Stimulated activated CD8-positive, alpha-beta memory T cell treated with anti-CD3 and anti-CD28 coated beads, Interleukin-12 subunit alpha, Interleukin-12 subunit beta, amount 100 ng/mL, for 24 hours (primary cell): ENCODE measurements around the gene AAMP.

Experiments
- DNase-seq: peaks from one replicate; pipeline ENCODE4 v3.0.0-alpha.2; 2020; ENCODE audit errors: extremely low read depth

AAMP gene

DNA sequence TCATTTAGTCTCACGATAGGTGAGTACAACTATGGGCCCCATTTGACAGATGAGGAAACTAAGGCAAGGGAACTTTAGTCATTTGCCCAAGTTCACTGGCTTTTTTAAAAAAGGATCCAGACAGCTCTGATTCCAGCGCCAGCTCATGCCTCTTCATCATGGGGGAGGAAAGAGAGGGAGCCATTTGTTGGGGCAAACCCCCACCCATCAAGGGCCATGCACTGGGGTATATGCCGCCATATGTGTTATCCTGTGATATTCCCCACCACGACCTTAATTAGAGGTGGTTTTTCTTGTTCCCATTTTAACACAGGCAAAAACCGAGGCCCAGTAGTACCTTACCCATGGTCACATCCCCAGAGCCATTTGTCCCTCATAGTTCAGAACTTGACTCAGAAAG is 9.8 kb downstream of the AAMP start:
- no peak for DNase-seq

DNA sequence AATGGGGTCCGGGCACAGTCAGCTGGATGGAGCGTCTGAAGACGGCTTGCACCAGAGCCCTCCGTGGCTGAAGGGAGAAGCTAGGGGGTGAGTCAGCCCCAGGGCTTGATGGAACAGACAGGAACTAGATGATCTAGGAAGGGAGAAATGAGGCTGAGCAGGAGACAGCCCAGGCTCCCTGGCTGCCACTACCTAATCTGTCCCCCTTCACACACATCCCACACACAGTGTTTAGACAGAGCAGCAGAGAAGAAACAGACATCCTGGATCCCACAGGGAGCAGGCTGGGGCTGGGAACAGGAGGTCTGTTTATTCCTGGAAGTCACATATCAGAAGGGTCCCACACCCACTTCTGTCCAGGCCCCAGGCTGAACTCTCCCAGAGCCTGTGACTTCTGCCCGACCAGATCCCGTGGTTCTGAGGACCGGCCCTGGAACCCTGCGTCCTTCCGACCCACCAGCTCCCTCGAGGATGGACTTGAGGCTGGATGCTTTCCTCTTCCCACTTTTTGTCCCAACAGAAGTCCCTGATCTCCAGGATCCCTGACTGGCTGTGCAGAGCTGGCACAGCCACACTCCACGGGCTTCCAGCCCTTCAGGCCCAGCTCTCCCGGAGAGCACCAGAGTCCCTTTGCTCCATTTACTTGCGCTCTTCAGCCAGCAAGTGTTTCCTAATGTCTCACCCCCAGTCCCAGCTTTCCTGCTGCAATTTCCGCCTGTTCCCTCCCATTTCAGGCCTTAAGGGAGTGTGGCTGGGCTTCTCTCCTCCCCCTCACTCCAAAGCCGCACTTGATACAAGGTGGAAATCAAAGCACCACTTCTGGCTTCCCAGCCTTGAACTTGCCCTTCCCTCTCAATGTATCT is 10.6 kb downstream of the AAMP start:
- no peak for DNase-seq

DNA sequence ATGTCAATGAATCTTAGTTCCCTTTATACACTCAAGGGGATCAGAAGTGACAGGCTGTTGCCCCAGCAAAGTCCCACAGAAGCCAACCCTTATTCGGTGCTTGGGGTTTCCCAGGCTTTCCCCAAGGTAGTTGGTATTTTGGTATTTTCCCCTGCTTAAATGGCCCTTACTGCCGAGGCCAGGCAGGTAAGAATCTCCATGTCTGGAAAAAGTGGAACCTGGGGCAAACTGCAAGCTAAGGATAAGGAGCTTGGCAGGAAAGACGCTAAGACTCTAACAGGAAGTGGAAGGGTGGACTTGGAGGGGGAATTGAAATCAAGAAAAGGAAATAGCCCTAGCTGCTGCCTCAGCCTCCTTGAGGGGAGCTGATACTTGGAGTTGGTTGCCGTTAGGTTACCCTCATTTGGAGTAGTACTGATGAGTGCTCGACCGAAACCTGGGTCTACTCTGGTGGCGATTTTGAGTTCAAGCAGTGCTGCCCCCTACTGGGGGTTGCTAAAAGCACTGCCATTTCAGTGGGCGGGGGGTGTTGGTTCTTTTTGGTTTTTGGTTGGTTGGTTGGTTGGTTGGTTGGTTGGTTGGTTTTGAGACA is 12.5 kb downstream of the AAMP start:
- DNase-seq: no peak

DNA sequence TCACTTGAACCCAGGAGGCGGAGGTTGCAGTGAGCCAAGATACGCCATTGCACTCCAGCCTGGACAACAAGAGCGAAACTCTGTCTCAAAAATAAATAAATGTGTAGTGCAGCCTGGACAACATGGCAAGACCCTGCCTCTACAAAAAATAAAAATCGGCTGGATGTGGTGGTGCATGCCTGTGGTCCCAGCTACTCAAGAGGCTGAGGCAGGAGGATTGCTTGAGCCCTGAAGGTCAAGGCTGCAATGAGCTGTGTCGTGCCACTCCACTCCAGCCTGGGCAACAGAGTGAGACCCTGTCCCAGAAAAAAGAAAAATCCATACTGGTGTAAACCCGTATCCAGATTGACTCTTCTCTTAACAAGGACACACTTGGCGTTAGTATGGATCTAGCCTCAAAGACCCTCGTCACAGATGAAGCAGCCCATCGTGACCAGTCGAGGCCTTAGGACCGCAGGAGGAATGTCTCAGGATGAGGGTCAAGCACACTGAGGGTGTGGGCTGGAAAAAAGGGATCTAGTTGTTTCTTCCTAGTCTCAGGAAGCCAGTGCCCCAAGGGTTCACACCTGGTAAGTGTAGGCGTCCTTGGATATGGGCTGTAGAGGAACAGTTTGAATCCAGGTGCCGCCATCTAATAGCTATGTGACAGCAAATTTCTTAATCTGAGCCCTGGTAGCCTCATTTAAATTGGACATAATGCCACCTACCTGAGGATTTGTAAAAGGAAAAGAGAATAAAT is 13.2 kb downstream of the AAMP start:
- no peak for DNase-seq

DNA sequence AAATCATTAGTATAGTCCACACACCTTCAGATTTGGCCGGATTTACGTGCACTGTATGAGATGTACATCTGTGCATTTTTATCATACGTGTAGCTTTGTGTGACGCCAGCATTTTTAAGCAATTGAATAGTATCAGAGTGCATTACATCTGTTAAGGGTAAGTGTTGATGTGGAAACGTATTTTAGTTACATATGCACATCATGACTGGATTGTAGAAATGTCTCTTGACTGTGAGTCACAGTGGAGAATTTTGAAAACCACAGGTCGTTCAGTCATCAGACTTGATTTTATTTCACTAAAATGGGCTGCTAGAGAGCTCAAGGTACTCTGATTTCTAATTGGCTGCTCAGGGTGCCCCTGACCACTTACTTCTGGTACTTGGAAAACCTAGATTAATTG is 14.5 kb downstream of the AAMP start:
- DNase-seq: no peak

DNA sequence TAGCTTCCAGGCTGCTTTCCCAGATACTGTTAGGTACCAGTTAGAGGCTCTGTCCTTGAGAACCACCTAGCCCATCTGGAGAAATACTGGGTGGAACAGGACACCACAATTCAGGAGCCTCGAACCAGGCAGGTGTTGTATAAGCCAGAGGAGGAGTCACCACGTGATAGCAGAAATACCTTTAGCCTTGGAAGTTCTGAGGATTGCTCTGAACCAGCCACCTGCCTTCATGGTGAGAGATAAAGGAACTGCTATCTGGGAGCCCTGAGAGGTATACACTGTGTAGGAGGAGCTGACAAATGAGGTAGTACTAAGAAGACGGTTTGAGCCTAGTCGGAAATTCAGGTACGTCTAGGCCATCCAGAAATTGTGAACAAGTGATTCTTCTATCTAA is 16.7 kb downstream of the AAMP start:
- no peak for DNase-seq

GRCh38 chr2:218252509-218253231 is 17.3 kb downstream of the AAMP start:
- DNase-seq: no peak

DNA sequence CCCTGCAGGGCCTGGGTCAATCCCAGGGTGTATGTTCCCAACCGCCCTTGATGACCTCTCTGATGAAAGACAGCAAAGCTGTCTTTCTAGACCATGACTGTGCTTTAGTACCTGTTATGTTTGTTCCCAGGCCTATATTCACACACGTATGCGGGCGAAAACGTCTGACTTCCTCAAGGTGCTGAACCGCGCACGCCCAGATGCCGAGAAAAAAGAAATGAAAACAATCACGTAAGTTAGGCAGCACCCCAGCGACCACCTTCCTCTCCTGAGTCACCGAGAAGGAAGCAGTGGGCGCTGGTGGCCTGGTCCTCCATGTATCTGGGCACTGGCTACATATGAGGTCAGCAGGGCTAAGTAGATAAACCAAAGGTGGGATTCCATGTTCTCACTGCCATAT is 20.2 kb downstream of the AAMP start:
- DNase-seq: no peak

DNA sequence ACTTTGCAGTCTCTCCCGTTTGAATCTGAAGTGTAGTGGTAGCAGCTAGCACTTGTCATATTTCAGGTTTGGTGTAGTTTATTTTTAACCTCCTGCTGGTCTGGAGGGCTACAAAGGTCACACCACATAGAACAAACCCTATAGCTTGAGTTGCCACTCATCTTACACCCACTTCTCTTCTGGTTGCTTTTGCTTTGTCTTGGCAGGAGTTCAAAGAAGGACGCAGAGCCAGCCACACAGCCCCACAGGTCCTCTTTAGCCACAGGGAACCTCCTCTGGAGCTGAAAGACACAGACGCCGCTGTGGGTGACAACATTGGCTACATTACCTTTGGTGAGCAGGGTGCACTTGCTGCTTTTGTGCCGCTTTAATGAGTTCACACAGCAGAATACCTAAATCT is 24.7 kb downstream of the AAMP start:
- DNase-seq: no peak

GRCh38 chr2:218244665-218245064 is 25.3 kb downstream of the AAMP start:
- DNase-seq: no peak

GRCh38 chr2:218244204-218244603 is 25.7 kb downstream of the AAMP start:
- DNase-seq: no peak

- no peak for DNase-seq
These were observed 31.1 kb downstream of the AAMP start for GRCh38 chr2:218238887-218239286.

DNA sequence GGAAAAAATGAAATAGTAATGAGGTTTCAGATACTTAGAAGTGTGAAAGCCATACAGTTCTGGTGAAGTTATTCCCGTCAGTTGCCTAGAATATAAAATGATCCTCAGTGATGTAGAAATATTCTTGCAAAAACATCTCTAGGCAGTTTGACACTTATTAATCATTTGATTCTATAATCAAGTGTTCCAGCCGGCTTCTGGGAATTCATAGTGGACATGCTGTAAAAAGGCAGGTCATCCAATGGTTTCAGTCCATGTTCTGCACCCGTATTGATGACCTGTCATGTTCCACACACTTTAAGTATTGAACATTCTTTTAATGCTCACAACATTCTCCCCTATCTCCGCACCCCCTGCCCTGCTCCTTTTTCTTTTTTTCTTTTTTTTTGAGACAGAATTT is 33.1 kb downstream of the AAMP start:
- DNase-seq: no peak

DNA sequence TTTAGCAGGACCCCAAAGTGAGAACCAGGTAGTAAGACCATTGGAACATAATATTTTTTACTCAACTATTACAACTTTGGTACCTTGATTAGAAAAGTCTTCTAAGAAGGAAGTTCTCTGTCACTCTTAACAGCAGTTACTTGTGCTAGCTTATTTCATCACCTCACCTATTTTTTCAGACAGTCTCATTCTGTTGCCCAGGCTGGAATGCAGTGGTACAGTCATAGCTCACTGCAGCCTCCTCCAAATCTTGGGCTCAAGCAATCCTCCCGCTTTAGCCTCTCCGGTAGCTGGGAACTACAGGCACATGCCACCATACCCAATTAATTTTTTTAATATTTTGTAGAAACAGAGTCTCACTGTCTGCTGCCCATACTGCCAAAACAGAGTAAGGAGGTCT is 34.9 kb downstream of the AAMP start:
- DNase-seq: no peak

DNA sequence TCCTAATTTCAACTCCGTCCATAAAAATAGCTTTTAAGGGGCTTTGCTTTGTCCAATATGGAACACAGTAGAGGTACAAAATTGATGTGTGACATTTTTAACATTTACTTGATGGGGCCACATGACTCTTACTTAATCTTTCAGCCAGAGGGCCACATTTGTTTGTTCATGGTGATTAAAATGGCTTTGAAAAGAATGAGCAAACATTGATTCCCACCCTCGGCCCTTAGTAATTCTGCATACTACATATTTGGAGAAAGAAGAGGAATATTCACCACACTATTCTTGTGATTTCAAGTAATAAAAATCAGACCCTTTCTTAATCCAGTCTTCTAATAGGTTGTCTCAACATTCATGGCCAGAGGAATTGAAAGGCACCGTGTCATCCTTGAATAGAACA is 35.4 kb downstream of the AAMP start:
- no peak for DNase-seq

DNA sequence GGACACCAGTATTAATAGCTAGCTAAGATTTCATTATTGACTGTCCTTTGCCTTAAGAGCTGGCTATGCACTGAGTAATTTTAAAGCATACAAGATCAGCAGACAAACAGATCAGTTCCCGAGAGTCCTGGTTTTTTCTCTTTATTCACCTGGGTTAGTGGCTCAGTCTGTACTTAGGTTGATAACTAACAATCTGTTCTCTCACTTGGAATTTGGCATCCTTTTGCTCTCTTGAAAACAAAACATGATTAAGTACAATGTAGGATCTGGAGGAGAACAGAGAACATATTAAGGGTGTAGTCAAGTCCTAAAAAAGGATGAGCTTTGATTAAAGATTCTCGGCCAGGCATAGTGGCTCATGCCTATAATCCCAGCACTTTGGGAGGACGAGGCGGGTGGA is 36.4 kb downstream of the AAMP start:
- no peak for DNase-seq

DNA sequence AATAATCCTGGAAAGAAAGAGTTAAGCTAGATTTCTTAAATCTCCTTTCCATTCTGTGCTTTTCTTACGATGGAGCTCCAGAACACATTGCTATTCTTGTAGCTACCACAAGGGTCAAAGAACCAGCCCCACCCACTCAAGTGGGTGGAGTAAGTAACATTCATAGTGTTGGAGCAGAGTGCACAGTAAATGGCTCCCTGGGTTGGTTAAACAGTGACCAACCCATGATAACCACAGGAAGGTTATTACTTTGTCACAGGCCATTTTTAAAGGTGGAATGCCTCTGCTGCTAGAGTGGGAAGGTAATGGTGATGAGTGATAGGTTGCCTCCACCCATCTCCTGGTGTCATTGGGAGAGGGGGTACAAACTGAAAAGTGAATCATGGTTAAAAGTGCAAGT is 39.1 kb downstream of the AAMP start:
- no peak for DNase-seq

GRCh38 chr2:218229851-218230250 is 40.1 kb downstream of the AAMP start:
- DNase-seq: no peak

- DNase-seq: no peak
These were observed 40.7 kb downstream of the AAMP start for GRCh38 chr2:218229239-218229638.

GRCh38 chr2:218228366-218229090 is 41.4 kb downstream of the AAMP start:
- DNase-seq: no peak

- DNase-seq: no peak
These were observed 43.0 kb downstream of the AAMP start for GRCh38 chr2:218226903-218227302.

GRCh38 chr2:218224186-218224585 is 45.8 kb downstream of the AAMP start:
- no peak for DNase-seq
